Measurements from ENCODE around the gene NKX2-2. TPM values are rescaled to one million over a fixed set of nuclear protein-coding genes. Genes with fewer than 3 reads are reported as not detected.

NKX2-2 gene
- total and polyA plus RNA-seq, 4 donors: not detected

GRCh38 chr20:21515300-21516179 lies 1.7 kb upstream of the NKX2-2 start:
- DNase-seq (ENCODE audit: low spot score): no peak
- Histone ChIP-seq H3K9me3 (ENCODE audit: control insufficient read depth in 4 of 4, low read length in 3 of 4) (no peaks in the 10 kb centered on the region), H3K36me3 (ENCODE audit: control insufficient read depth in 4 of 4, insufficient read depth in 3 of 4, low read depth in 1 of 4, low read length in 3 of 4) (no peaks in the 10 kb centered on the region), H3K9ac (ENCODE audit: low read depth in 1 of 2, low read length in 2 of 2) (no peak overlapping the region), H3K27me3 (ENCODE audit: control insufficient read depth in 4 of 4, insufficient read depth in 4 of 4, low read length in 3 of 4) (peaks cover 5 to 31% (median 23%) of the 10 kb centered on the region in 4 donors), H3K4me1 (ENCODE audit: control insufficient read depth in 4 of 4, insufficient read depth in 4 of 4, low read length in 3 of 4) (peaks cover 27 to 49% (median 31%) of the 10 kb centered on the region in 4 donors), H3K4me3 (ENCODE audit: low read depth in 1 of 3, low read length in 3 of 3) (peak overlapping the region in 1 of 3 donors; percentile 11), H3K27ac (ENCODE audit: low read depth in 1 of 2, low read length in 2 of 2) (no peak overlapping the region)
- TF ChIP-seq FOXA1 (IDR thresholded peaks at IDR 0.05) (no peak), ATF3 (IDR thresholded peaks at IDR 0.05) (no peak), SP1 (IDR thresholded peaks at IDR 0.05) (no peak), ZBTB33 (IDR thresholded peaks at IDR 0.05) (no peak), REST (IDR thresholded peaks at IDR 0.05) (no peak), HNF4G (IDR thresholded peaks at IDR 0.05) (no peak), YY1 (IDR thresholded peaks at IDR 0.05) (no peak), FOXA2 (IDR thresholded peaks at IDR 0.05) (no peak), CTCF (IDR thresholded peaks at IDR 0.05; ENCODE audit: low read depth, low read length, missing input control) (no peak)
- WGBS: 7% methylated on average over 61 of the region's 61 CpGs

GRCh38 chr20:21514553-21515251 lies 838 bp upstream of the NKX2-2 start:
- WGBS: 5% methylated on average over 39 of the region's 39 CpGs
- Histone ChIP-seq H3K9me3 (ENCODE audit: control insufficient read depth in 4 of 4, low read length in 3 of 4) (no peaks in the 10 kb centered on the region), H3K4me1 (ENCODE audit: control insufficient read depth in 4 of 4, insufficient read depth in 4 of 4, low read length in 3 of 4) (peaks cover 35 to 58% (median 39%) of the 10 kb centered on the region in 4 donors), H3K27ac (ENCODE audit: low read depth in 1 of 2, low read length in 2 of 2) (no peak overlapping the region), H3K36me3 (ENCODE audit: control insufficient read depth in 4 of 4, insufficient read depth in 3 of 4, low read depth in 1 of 4, low read length in 3 of 4) (no peaks in the 10 kb centered on the region), H3K9ac (ENCODE audit: low read depth in 1 of 2, low read length in 2 of 2) (no peak overlapping the region), H3K4me3 (ENCODE audit: low read depth in 1 of 3, low read length in 3 of 3) (peak overlapping the region in 1 of 3 donors; percentile 40), H3K27me3 (ENCODE audit: control insufficient read depth in 4 of 4, insufficient read depth in 4 of 4, low read length in 3 of 4) (peaks cover 10 to 30% (median 23%) of the 10 kb centered on the region in 4 donors)
- no peak for DNase-seq (ENCODE audit: low spot score)
- no peak for TF ChIP-seq TAF1 (conservative IDR thresholded peaks at IDR 0.05)
- no peak for TF ChIP-seq YY1 (IDR thresholded peaks at IDR 0.05)
- TF ChIP-seq REST (IDR thresholded peaks at IDR 0.05): no peak
- no peak for TF ChIP-seq NR2F2 (IDR thresholded peaks at IDR 0.05)
- no peak for TF ChIP-seq ZBTB33 (IDR thresholded peaks at IDR 0.05)
- TF ChIP-seq MAX (IDR thresholded peaks at IDR 0.05): no peak
- TF ChIP-seq RAD21 (IDR thresholded peaks at IDR 0.05): no peak
- TF ChIP-seq HNF4G (IDR thresholded peaks at IDR 0.05): no peak

Measured in liver (tissue), 9 donors.